DND-41 (cell line): ENCODE data around the gene FAM162A.
A peak's percentile ranks its signal among the peaks of the same experiment; 100 is the strongest.

ENCODE experiments used
- ATAC-seq: fragments of 200-7000 bp; cut with Tn5 transposase; 3 replicates; pipeline ENCODE4 v1.9.1; 2021; ENCODE audit warnings: low read depth; ENCODE audit not compliant: insufficient read depth
- DNase-seq: peaks from one replicate; pipeline ENCODE4 v3.0.0-alpha.2; 2020
- H2AFZ ChIP-seq: 2 replicates; pipeline ENCODE4 v1.6.0; 2012; ENCODE audit warnings: low read depth, low read length
- H3K27ac ChIP-seq: 2 replicates; pipeline ENCODE4 v1.5.1; 2012; ENCODE audit warnings: low read length, inconsistent platforms
- H3K27me3 ChIP-seq: fragments of 200-600 bp; sonication (generic); 2 replicates; pipeline ENCODE4 v1.6.0; 2012; ENCODE audit warnings: low read length, mild to moderate bottlenecking, inconsistent platforms; ENCODE audit not compliant: insufficient read depth, poor library complexity
- H3K36me3 ChIP-seq: 2 replicates; pipeline ENCODE4 v1.5.1; 2012; ENCODE audit warnings: low read length, inconsistent platforms; ENCODE audit not compliant: insufficient read depth
- H3K4me1 ChIP-seq: 2 replicates; pipeline ENCODE4 v1.5.1; 2012; ENCODE audit warnings: mild to moderate bottlenecking, low read length; ENCODE audit not compliant: insufficient read depth
- H3K4me2 ChIP-seq: 2 replicates; pipeline ENCODE4 v1.6.0; 2012; ENCODE audit warnings: mild to moderate bottlenecking, moderate library complexity, low read length, inconsistent platforms; ENCODE audit not compliant: insufficient read depth
- H3K4me3 ChIP-seq, 2 experiments: fragments of 200-600 bp in 1 of 2; shearing (Covaris generic) in 1 of 2; 2 replicates each; pipeline ENCODE4 v1.5.1; 2012 to 2016; ENCODE audit warnings: inconsistent platforms in 2 of 2, low read length in 2 of 2, mild to moderate bottlenecking in 2 of 2, low read depth in 1 of 2, moderate library complexity in 1 of 2
- H3K79me2 ChIP-seq: 2 replicates; pipeline ENCODE4 v1.6.0; 2012; ENCODE audit warnings: low read length, inconsistent platforms; ENCODE audit not compliant: insufficient read depth
- H3K9ac ChIP-seq: 2 replicates; pipeline ENCODE4 v1.6.0; 2012; ENCODE audit warnings: low read depth, mild to moderate bottlenecking, inconsistent platforms, low read length, moderate library complexity
- H3K9me3 ChIP-seq: 2 replicates; pipeline ENCODE4 v1.5.1; 2012; ENCODE audit warnings: low read length, moderate library complexity, mild to moderate bottlenecking, inconsistent platforms; ENCODE audit not compliant: insufficient read depth, severe bottlenecking
- H4K20me1 ChIP-seq: 2 replicates; pipeline ENCODE4 v1.6.0; 2012; ENCODE audit warnings: low read length; ENCODE audit not compliant: insufficient read depth
- EZH2 ChIP-seq: IDR thresholded peaks from 3 replicates; pipeline ENCODE4 v1.6.1; 2012; ENCODE audit warnings: borderline replicate concordance, low read depth, mild to moderate bottlenecking, moderate library complexity, low read length, inconsistent platforms; ENCODE audit not compliant: severe bottlenecking
- TF ChIP-seq, protein P1 (sequence below): IDR thresholded peaks from 2 replicates; pipeline ENCODE4 v1.5.1; 2012; ENCODE audit warnings: borderline replicate concordance, low read length, moderate library complexity, mild to moderate bottlenecking; ENCODE audit not compliant: poor library complexity, severe bottlenecking; ENCODE audit errors: extremely low read depth

Gene FAM162A

DNA sequence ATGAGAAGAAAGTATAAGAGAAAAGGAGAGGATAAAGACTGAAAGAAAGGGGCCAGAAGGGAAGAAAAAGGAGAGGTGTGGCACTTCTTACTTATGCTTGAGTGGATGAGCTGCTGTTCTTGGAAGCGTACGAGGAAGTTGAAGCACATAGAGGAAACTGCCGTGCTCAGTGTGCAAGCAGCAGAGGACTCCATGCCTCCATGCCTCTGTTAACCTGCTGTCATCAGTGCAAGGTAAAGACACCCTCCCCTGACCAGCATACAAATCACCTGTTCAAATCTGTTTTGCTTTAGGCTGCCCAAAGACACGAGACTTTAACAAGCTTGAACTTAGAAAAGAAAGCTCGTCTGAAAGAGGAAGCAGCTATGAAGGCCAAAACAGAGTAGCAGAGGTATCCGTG is 25.5 kb downstream of the FAM162A start:
- Histone ChIP-seq H2AFZ (no peak overlapping the region), H3K36me3 (peaks cover 80% of the 10 kb centered on the region), H3K27me3 (no peaks in the 10 kb centered on the region), H4K20me1 (no peaks in the 10 kb centered on the region; the same call in 1 of the 2 replicates), H3K9ac (no peak overlapping the region), H3K4me3 (no peak overlapping the region), H3K9me3 (no peaks in the 10 kb centered on the region), H3K79me2 (peaks cover 22% of the 10 kb centered on the region), H3K4me2 (no peak overlapping the region), H3K27ac (no peak overlapping the region), H3K4me1 (peaks cover 15% of the 10 kb centered on the region)
- ATAC-seq, result no peak
- DNase-seq, result no peak
- no peak for TF ChIP-seq EZH2
- TF ChIP-seq, protein P1, sequence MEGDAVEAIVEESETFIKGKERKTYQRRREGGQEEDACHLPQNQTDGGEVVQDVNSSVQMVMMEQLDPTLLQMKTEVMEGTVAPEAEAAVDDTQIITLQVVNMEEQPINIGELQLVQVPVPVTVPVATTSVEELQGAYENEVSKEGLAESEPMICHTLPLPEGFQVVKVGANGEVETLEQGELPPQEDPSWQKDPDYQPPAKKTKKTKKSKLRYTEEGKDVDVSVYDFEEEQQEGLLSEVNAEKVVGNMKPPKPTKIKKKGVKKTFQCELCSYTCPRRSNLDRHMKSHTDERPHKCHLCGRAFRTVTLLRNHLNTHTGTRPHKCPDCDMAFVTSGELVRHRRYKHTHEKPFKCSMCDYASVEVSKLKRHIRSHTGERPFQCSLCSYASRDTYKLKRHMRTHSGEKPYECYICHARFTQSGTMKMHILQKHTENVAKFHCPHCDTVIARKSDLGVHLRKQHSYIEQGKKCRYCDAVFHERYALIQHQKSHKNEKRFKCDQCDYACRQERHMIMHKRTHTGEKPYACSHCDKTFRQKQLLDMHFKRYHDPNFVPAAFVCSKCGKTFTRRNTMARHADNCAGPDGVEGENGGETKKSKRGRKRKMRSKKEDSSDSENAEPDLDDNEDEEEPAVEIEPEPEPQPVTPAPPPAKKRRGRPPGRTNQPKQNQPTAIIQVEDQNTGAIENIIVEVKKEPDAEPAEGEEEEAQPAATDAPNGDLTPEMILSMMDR, result no peak

DNA sequence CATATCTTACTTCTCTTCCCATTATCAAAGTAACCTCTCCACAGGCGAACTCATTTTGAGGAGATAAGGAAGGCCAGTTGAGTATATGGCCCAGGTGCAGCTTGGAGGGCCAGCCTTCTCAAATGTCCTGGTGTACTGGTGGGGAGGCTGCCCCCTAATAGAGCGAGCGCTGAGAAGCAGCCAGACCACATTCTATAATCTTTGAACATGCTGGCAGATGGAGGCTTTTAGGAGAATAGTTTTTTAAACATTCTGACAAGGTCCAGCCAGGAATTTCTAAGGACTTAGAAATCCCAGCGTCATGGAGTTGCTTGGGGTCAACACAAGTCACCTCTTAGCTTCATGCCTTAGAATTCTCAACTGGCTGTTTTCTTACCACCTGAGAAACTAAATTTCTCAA is 26.1 kb downstream of the FAM162A start:
- DNase-seq, result no peak
- Histone ChIP-seq H3K9ac (no peak overlapping the region), H3K4me2 (no peak overlapping the region), H3K79me2 (peaks cover 29% of the 10 kb centered on the region), H3K9me3 (no peaks in the 10 kb centered on the region), H3K36me3 (peaks cover 74% of the 10 kb centered on the region), H3K4me1 (peaks cover 22% of the 10 kb centered on the region), H3K27ac (no peak overlapping the region), H3K4me3 (no peak overlapping the region), H3K27me3 (no peaks in the 10 kb centered on the region), H4K20me1 (no peaks in the 10 kb centered on the region; the same call in 1 of the 2 replicates), H2AFZ (no peak overlapping the region)
- TF ChIP-seq, protein P1, result no peak
- no peak for TF ChIP-seq EZH2
- no peak for ATAC-seq

DNA sequence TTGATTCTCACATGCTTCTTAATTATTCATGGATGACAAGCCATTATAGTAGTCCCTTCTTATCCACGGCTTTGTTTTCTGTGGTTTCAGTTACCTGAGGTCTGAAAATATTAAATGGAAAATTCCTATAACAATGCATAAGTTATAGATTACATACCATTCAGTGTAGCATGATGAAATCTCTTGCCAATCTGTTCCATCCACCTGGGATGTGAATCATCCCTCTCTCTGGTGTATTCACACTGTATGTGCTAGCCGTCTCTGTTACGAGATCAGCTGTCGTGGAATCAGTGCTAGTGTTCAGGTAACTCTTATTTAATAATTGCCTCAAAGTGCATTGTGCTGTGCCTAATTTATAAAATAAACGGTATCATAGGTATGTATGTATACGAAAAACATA is 26.7 kb downstream of the FAM162A start:
- TF ChIP-seq EZH2, result no peak
- TF ChIP-seq, protein P1, result no peak
- Histone ChIP-seq H3K36me3 (peaks cover 68% of the 10 kb centered on the region), H2AFZ (no peak overlapping the region), H3K4me1 (peaks cover 27% of the 10 kb centered on the region), H3K27me3 (no peaks in the 10 kb centered on the region), H3K9me3 (no peaks in the 10 kb centered on the region), H4K20me1 (no peaks in the 10 kb centered on the region; the same call in 1 of the 2 replicates), H3K4me3 (no peak overlapping the region), H3K4me2 (no peak overlapping the region), H3K27ac (no peak overlapping the region), H3K79me2 (peaks cover 34% of the 10 kb centered on the region), H3K9ac (no peak overlapping the region)
- DNase-seq (no peak), ATAC-seq (no peak)

DNA sequence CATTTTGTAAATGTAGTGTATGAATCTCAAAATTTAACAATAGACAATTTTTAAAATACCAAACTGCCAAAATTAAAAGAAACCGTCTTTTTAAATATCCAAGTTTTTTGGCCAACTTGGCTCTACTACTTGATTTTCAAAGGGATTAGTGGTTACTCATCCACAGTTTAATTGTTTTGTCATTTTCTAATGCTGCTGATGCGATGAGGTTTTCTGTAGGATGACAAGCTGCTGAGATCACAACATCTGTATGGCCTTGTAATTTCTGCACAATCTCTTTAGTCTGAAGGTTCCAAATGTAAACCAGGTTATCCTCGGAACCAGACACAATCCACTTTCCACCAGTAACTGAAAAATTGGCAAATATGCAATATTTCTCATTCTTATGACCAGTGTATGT is 30.4 kb downstream of the FAM162A start:
- TF ChIP-seq, protein P1, result no peak
- TF ChIP-seq EZH2, result no peak
- H3K27me3 ChIP-seq, result no peaks in the 10 kb centered on the region
- H3K4me2 ChIP-seq, result peak overlapping the region; percentile 89; the same call in 1 of the 2 replicates
- H4K20me1 ChIP-seq, result no peaks in the 10 kb centered on the region; the same call in 1 of the 2 replicates
- H3K79me2 ChIP-seq, result peaks cover 54% of the 10 kb centered on the region
- DNase-seq (no peak), ATAC-seq (no peak)
- H2AFZ ChIP-seq, result no peak overlapping the region
- no peak overlapping the region for H3K9ac ChIP-seq
- H3K36me3 ChIP-seq, result peaks cover 35% of the 10 kb centered on the region
- peaks cover 42% of the 10 kb centered on the region for H3K4me1 ChIP-seq
- H3K27ac ChIP-seq, result no peak overlapping the region
- no peaks in the 10 kb centered on the region for H3K9me3 ChIP-seq
- 0 out of 4 replicates have a peak overlapping the region, but pooled peaks of 1 of the 2 experiments have one; percentile 70 for H3K4me3 ChIP-seq
